Endothelial cell (in vitro differentiated cells): ENCODE measurements around the gene CAMTA1. TPM values are rescaled to one million over a fixed set of nuclear protein-coding genes. Genes with fewer than 3 reads are reported as not detected.

Source experiments
- DNase-seq: peaks from one replicate; pipeline ENCODE4 v3.0.0; 2021; ENCODE audit warnings: low spot score
- H3K27ac Mint-ChIP-seq: one replicate; pipeline ENCODE4 v1.8.0; 2021; ENCODE audit warnings: mixed read lengths, inconsistent platforms; ENCODE audit not compliant: unreplicated experiment
- H3K27me3 Mint-ChIP-seq: one replicate; pipeline ENCODE4 v1.8.0; 2021; ENCODE audit warnings: mild to moderate bottlenecking, moderate library complexity, mixed read lengths, inconsistent platforms; ENCODE audit not compliant: unreplicated experiment
- H3K36me3 Mint-ChIP-seq: one replicate; pipeline ENCODE4 v1.8.0; 2021; ENCODE audit warnings: mild to moderate bottlenecking, low read depth, mixed read lengths, inconsistent platforms; ENCODE audit not compliant: unreplicated experiment
- H3K4me1 Mint-ChIP-seq: one replicate; pipeline ENCODE4 v1.8.0; 2021; ENCODE audit warnings: mild to moderate bottlenecking, mixed read lengths, inconsistent platforms; ENCODE audit not compliant: unreplicated experiment
- H3K4me3 Mint-ChIP-seq: one replicate; pipeline ENCODE4 v1.8.0; 2021; ENCODE audit warnings: mild to moderate bottlenecking, mixed read lengths, inconsistent platforms; ENCODE audit not compliant: unreplicated experiment
- H3K9me3 Mint-ChIP-seq: one replicate; pipeline ENCODE4 v1.8.0; 2021; ENCODE audit warnings: mixed read lengths, inconsistent platforms; ENCODE audit not compliant: unreplicated experiment
- CTCF ChIP-seq: fragments of 200-600 bp; sonication (generic); IDR thresholded peaks from one replicate; pipeline ENCODE4 v1.5.0; 2021; ENCODE audit warnings: antibody characterized with exemption; ENCODE audit not compliant: unreplicated experiment
- total RNA-seq: library from RNA; stranded (reverse); fragmentation: NEBNext Ultra II Directional; extraction: Animal tissue kit (Norgen Biotek cat#: 25700); gene quantifications from one replicate; pipeline ENCODE4 v1.2.1, GENCODE V29; 2021; ENCODE audit not compliant: unreplicated experiment

The CAMTA1 gene
- total RNA-seq, 1 donor from 2014 or later: 87.3 TPM

- Mint-ChIP-seq H3K36me3 (no peaks in the 10 kb centered on the region), H3K4me3 (no peak overlapping the region), H3K27ac (no peak overlapping the region), H3K27me3 (peaks cover 4% of the 10 kb centered on the region), H3K4me1 (peaks cover 2% of the 10 kb centered on the region), H3K9me3 (no peaks in the 10 kb centered on the region)
- no peak for DNase-seq
- no peak for TF ChIP-seq CTCF
Measured at GRCh38 chr1:7438396-7438785, 653.1 kb downstream of the CAMTA1 start.

GRCh38 chr1:7438921-7439655, 653.8 kb downstream of the CAMTA1 start:
- no peak for TF ChIP-seq CTCF
- DNase-seq: no peak
- no peaks in the 10 kb centered on the region for H3K36me3 Mint-ChIP-seq
- H3K27me3 Mint-ChIP-seq: peaks cover 4% of the 10 kb centered on the region
- H3K27ac Mint-ChIP-seq: no peak overlapping the region
- H3K4me3 Mint-ChIP-seq: no peak overlapping the region
- H3K9me3 Mint-ChIP-seq: no peaks in the 10 kb centered on the region
- H3K4me1 Mint-ChIP-seq: peaks cover 2% of the 10 kb centered on the region

- no peak overlapping the region for H3K27ac Mint-ChIP-seq
- H3K4me3 Mint-ChIP-seq: no peak overlapping the region
- no peaks in the 10 kb centered on the region for H3K36me3 Mint-ChIP-seq
- no peak for DNase-seq
- H3K9me3 Mint-ChIP-seq: no peaks in the 10 kb centered on the region
- H3K4me1 Mint-ChIP-seq: peaks cover 2% of the 10 kb centered on the region
- peaks cover 4% of the 10 kb centered on the region for H3K27me3 Mint-ChIP-seq
- no peak for TF ChIP-seq CTCF
Measured at GRCh38 chr1:7440154-7440553, 654.9 kb downstream of the CAMTA1 start.

DNA sequence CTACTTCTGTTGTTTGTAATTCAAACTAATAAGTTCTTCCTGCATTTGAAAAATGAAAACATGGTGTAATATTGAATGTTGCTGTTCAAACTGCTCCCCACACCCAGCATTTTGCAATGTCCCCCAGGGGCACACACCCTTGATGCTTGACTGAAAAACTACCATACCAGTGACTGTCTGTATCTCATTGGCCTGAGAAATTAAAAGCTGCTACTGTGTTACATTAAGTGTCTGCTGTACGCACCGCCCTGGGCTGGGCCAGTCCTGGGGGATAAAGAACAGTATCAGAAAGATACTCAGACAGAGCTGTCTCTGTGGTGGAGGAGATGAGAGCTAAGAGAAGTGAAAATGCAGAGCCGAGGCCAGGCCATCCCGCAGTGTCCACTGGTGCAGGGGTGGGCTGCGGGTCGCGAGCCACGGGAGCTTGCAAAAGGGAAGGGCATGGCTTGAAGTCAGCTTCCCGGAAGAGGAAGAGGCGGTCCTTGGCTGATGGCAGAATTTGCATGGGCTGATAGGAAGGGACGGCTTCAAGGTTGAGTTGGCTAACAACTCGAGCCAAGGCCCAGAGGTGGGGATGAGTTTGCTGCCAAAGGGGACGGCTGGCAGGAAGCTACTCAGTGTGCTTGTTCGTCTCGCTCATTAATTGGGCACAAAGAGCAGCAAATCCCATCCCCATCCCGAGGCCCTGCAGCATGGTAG, 656.0 kb downstream of the CAMTA1 start:
- Mint-ChIP-seq H3K27me3 (peaks cover 4% of the 10 kb centered on the region), H3K36me3 (no peaks in the 10 kb centered on the region), H3K4me1 (peaks cover 2% of the 10 kb centered on the region), H3K9me3 (no peaks in the 10 kb centered on the region), H3K27ac (no peak overlapping the region), H3K4me3 (no peak overlapping the region)
- DNase-seq: no peak
- TF ChIP-seq CTCF: no peak

GRCh38 chr1:7442036-7442435, 656.8 kb downstream of the CAMTA1 start:
- Mint-ChIP-seq H3K4me3 (no peak overlapping the region), H3K27me3 (peaks cover 4% of the 10 kb centered on the region), H3K4me1 (peaks cover 2% of the 10 kb centered on the region), H3K27ac (no peak overlapping the region), H3K9me3 (no peaks in the 10 kb centered on the region), H3K36me3 (no peaks in the 10 kb centered on the region)
- TF ChIP-seq CTCF: no peak
- DNase-seq: no peak
